HG03558 (cell line): ENCODE results near the gene WDR53.
"Not testable (repeated sequence)": the region's sequence is repeated elsewhere in the genome, so short reads cannot be mapped to it uniquely, and the experiment has no call there.

Experiments used
- ATAC-seq: cut with Tn5 transposase; IDR thresholded peaks from one replicate; pipeline ENCODE4 v1.9.1; 2021; ENCODE audit warnings: moderate number of reproducible peaks; ENCODE audit not compliant: unreplicated experiment; ENCODE audit errors: extremely low read depth

Gene WDR53

DNA sequence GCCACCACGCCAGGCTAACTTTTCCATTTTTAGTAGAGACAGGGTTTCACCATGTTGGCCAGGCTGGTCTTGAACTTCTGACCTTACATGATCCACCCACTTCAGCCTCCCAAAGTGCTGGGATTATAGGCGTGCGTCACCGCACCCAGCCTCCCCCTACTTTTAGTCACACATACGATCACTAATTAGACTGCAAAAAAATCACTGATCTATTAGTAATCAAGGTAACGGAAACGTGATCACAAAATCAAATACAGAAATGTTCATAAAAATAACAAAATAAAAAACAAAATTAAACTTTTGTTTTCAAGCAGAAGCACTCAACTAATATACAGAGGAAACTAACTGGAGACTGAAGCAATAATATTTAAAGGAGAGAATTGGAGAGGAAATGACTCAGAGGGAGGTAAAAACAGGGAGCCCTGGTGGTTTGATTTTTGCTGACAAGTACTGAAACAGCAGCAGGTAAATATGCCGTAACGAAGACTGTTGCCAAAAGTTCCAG, 4.6 kb downstream of the WDR53 start:
- no peak for ATAC-seq

DNA sequence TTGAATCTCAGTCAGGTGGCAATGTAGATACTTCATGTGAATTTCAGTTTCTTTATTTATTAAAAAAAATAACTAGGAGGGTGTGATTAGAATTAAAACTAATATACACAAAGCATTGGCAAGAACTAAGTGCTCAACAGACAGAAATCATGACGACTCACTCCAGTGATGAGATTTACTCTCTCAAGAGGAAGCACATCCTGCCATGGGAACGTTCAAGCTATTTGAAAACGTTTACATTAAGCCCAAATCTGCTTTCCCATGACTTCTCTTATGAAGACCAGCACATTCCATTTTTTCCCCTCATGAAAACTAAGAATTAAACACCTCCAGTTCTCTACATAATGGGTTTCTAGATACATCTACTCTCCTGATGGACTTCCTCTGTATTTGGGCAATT, 8.5 kb downstream of the WDR53 start:
- no peak for ATAC-seq

- ATAC-seq = no peak
These were observed 9.9 kb downstream of the WDR53 start for GRCh38 chr3:196558476-196558875.

DNA sequence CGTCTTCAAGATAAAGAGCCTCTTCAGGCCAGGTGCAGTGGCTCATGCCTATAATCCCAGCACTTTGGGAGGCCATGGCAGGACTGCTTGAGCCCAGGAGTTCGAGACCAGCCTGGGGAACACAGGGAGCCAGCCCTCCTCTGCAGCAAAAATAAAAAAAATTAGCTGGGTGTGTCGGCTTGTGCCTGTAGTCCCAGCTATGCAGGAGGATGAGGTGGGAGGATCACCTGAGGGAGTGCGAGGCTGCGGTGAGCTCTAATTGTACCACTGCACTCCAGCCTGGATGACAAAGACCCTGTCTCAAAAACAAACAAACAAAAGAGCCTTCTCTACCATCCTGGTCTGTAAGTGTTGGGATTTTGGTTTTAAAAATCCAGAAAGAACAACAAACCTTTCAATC, 11.1 kb downstream of the WDR53 start:
- ATAC-seq = no peak

DNA sequence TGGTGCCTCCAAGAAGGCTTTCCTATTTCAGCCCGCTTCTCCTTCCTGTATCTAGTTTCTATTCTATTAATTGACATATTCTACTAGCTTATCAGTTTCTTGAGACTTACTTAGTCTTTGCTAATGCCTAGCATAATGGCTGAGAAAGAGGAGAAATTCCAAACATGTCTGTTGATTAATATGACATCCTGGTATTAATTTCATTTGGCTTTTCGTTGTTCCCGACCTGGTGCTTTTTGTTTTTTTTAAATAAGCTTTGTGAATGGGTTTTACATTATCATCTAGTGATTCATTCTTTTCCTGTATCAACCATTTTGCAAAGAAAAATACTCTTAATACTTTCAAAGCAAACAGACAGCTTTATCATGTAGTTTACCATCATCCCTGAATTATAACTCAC, 13.1 kb downstream of the WDR53 start:
- no peak for ATAC-seq

DNA sequence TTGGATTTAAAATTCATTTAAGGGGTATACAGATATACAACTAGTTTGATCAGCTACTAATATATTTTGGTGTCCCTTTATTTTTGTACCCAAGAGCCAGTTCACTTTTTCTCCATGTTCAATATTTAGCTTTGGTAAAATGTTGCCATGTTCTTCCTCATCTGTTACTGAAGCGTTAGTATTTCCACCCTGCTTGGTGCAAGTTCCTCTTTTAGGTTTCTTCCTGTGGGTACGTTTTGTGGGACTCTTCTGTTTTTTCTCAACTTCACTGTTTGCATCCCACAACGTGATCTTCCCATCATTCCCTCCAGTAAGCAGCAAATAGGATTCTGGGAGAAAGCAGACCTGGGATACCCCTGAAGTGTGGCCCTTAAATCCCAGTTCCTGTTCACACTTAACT, 14.1 kb downstream of the WDR53 start:
- no peak for ATAC-seq

DNA sequence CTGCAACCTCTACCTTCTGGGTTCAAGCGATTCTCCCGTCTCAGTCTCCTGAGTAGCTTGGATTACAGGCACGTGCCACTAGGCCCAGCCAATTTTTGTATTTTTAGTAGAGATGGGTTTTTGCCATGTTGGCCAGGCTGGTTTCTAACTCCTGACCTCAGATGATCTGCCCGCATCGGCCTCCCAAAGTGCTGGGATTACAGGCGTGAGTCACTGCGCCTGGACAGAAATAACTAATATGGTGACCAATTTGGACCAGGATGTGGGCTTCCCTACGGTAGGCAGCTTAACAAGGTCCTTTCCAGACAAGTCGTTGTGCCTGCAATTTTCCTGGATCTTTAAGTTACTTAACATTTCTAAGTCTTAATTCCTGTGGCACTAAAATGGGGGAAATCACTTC, 14.8 kb downstream of the WDR53 start:
- ATAC-seq = no peak

- no peak for ATAC-seq
These were observed 16.1 kb downstream of the WDR53 start for GRCh38 chr3:196552253-196552652.

DNA sequence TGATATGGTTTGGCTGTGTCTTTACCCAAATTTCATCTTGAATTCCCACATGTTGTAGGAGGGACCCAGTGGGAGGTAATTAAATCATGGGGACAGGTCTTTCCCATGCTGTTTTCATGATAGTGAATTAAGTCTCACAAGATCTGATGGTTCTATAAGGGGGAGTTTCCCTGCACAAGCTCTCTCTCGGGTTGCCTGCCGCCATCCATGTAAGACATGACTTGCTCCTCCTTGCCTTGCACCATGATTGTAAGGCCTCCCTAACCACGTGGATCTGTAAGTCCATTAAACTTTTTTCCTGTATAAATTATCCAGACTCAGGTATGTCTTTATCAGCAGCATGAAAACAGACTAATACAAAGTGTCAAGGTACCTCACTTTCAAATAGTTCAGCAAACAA, 18.2 kb downstream of the WDR53 start:
- not testable (repeated sequence) for ATAC-seq

GRCh38 chr3:196549312-196549711, 19.0 kb downstream of the WDR53 start:
- ATAC-seq = not testable (repeated sequence)

DNA sequence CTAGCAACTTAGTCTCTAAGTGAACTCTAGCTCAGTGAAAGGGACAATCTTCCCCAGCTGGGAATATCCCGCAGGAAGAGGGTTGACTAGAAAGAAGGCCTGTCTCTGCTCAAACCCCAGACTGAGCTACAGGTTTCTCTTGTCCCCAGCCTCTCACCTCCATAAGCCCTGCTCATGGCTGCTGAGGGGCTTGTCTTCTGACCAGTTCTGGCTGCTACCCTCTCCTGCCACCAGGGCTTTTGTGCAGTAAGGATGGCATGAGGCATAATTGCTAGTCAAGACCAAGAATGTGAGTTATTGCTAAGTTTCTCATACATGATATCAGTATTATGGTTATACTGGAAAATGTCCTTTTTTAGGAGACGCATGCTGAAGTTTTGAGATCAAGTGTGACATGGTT, 21.3 kb downstream of the WDR53 start:
- no peak for ATAC-seq

GRCh38 chr3:196546537-196546936, 21.8 kb downstream of the WDR53 start:
- ATAC-seq = no peak

- ATAC-seq = no peak
These were observed 23.8 kb downstream of the WDR53 start for GRCh38 chr3:196544491-196544992.

DNA sequence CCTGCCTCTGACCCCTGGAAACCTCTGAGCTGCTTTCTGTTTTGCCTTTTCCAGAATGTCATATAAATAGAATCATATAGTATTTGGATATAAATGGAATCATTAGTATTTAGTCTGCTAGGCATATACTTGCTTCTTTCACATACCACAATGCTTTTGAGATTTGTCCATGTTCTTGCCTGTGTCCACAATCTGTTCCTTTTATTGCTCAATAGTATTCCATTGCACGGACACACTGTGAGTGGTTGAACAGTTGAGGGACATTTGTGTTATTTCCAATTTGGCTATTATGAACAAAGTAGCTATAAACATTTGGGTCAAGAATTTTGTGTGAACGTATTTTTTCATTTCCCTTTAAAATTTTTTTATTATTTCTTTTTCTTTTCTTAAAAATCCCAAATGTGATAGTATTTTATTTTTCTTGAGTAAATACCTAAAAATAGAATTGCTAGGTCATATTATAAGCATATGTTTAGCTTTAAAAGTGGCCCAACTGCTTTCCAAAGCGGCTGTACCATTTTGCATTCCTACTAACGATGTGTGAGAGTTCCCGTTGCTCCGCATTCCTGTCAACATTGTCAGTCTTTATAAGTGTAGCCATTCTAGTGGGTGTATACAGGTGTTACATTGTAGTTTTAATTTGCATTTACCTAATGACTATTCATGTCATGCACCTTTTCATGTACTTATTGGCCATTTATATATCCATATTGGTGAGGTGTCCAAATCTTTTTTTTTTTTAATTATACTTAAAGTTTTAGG, 26.5 kb downstream of the WDR53 start:
- ATAC-seq = no peak

DNA sequence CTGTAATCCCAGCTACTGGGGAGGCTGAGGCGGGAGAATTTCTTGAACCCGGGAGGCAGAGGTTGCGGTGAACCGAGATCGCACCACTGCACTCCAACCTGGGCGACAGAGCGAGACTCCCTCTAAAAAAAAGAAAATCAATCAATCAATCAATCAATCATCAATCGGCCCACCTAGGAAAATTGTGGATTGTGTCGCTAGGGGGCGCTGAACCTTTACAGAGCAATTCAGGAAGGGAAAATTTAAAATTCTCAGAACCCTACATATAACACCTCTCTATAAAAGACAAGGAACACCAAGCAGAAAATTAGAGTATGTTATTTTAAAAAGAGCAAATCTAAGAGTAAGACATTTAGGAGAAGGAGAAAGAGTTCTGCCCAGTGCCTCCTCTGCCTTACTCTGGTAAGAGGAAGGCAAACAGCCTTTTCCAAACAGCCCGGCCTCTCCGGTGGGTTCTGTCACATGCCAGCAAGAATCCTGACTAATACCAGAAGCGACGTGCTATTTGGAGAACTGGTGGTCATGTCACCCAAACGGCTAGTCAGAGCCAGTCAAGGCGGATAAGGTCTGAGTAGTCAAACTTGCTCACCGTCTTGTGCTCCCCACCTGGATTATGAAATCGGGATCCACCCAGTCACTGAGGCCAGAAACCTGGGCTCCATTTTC, 30.9 kb downstream of the WDR53 start:
- no peak for ATAC-seq

GRCh38 chr3:196533260-196533681, 35.1 kb downstream of the WDR53 start:
- ATAC-seq = no peak

DNA sequence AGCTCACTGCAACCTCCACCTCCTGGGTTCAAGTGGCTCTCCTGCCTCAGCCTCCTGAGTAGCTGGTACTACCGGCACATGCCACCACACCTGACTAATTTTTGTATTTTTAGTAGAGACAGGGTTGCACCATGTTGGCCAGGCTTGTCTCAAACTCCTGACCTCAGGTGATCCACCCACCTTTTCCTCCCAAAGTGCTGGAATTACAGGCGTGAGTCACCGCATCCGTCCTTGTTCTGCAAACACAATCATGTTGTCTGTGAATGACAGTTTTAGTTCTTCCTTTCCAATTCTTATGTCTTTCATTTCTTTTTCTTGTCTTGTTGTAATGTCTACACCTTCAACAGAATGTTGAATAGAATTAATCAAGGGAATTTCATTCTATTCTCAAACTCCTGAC, 36.9 kb downstream of the WDR53 start:
- no peak for ATAC-seq

GRCh38 chr3:196528639-196529233, 39.6 kb downstream of the WDR53 start:
- ATAC-seq = no peak

- ATAC-seq = no peak
These were observed 43.2 kb downstream of the WDR53 start for GRCh38 chr3:196525141-196525540.

DNA sequence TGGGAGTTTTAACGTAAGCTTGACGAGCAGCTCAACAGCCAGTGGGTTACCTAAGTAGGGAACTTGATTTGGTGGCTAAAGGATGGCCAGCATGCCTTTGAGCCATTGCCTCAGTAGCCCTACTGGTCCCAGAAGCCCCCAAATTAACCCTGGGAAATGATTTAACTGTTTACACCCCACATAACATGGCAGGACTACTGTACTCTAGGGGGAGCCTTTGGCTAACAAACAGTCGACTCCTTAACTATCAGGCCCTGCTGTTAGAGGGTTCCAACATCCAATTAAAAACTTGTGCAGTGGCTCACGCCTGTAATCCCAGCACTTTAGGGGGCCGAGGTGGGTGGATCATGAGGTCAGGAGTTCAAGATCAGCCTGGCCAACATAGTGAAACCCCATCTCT, 43.8 kb downstream of the WDR53 start:
- ATAC-seq = no peak

DNA sequence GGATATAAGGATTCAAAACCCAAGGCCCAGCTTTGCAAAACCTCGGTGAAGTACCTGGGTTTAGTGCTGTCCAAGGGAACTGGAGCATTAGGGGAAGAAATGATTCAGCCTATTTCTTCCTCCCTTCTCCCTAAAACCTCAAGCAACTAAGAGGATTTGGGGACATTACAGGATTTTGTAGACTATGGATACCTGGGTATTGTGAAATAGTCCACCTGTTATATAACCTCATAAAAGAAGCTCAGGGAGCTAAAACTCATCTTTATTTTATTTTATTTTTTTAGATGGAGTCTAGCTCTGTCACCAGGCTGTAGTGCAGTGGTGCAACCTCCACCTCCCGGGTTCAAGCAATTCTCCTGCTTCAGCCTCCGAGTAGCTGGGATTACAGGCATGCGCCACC, 44.5 kb downstream of the WDR53 start:
- ATAC-seq = no peak
